ENCODE data around the gene SORBS2. TPM values are rescaled to one million over a fixed set of nuclear protein-coding genes. Genes with fewer than 3 reads are reported as not detected.
A peak's percentile ranks its signal among the peaks of the same experiment; 100 is the strongest.

Gene SORBS2
- total RNA-seq, 1 donor from 2014 or later: 18.8 TPM

- H3K4me3 ChIP-seq (ENCODE audit: low read depth, low read length): no peak overlapping the region
- TF ChIP-seq CTCF (IDR thresholded peaks at IDR 0.05; ENCODE audit: insufficient read depth, low read length, poor library complexity, severe bottlenecking): no peak
- no peak for DNase-seq (ENCODE audit: low read depth)
- no peaks in the 10 kb centered on the region for H3K27me3 ChIP-seq (ENCODE audit: control insufficient read depth, insufficient read depth, low read length)
- H3K36me3 ChIP-seq (ENCODE audit: control insufficient read depth, insufficient read depth, low read length): no peaks in the 10 kb centered on the region
These were observed 68.1 kb downstream of the SORBS2 start for GRCh38 chr4:185743722-185744487.

- TF ChIP-seq CTCF (IDR thresholded peaks at IDR 0.05; ENCODE audit: insufficient read depth, low read length, poor library complexity, severe bottlenecking): no peak
- DNase-seq (ENCODE audit: low read depth): peak; percentile 14
- no peaks in the 10 kb centered on the region for H3K27me3 ChIP-seq (ENCODE audit: control insufficient read depth, insufficient read depth, low read length)
These were observed 69.2 kb downstream of the SORBS2 start for GRCh38 chr4:185742766-185743165.

GRCh38 chr4:185741795-185742194 is 70.2 kb downstream of the SORBS2 start:
- TF ChIP-seq CTCF (IDR thresholded peaks at IDR 0.05; ENCODE audit: insufficient read depth, low read length, poor library complexity, severe bottlenecking): no peak
- Histone ChIP-seq H3K36me3 (ENCODE audit: control insufficient read depth, insufficient read depth, low read length) (no peaks in the 10 kb centered on the region), H3K4me3 (ENCODE audit: low read depth, low read length) (no peak overlapping the region), H3K27me3 (ENCODE audit: control insufficient read depth, insufficient read depth, low read length) (no peaks in the 10 kb centered on the region)
- DNase-seq (ENCODE audit: low read depth): no peak

More at GRCh38 chr4:185742766-185743165, 69.2 kb downstream of the SORBS2 start:
- Histone ChIP-seq H3K36me3 (ENCODE audit: control insufficient read depth, insufficient read depth, low read length) (no peaks in the 10 kb centered on the region), H3K4me3 (ENCODE audit: low read depth, low read length) (no peak overlapping the region)

- Histone ChIP-seq H3K27me3 (ENCODE audit: control insufficient read depth, insufficient read depth, low read length) (no peaks in the 10 kb centered on the region), H3K36me3 (ENCODE audit: control insufficient read depth, insufficient read depth, low read length) (no peaks in the 10 kb centered on the region), H3K4me3 (ENCODE audit: low read depth, low read length) (no peak overlapping the region)
- no peak for DNase-seq (ENCODE audit: low read depth)
- TF ChIP-seq CTCF (IDR thresholded peaks at IDR 0.05; ENCODE audit: insufficient read depth, low read length, poor library complexity, severe bottlenecking): no peak
These were observed 71.5 kb downstream of the SORBS2 start for GRCh38 chr4:185740471-185740873.

GRCh38 chr4:185738820-185739219 is 73.2 kb downstream of the SORBS2 start:
- no peak for TF ChIP-seq CTCF (IDR thresholded peaks at IDR 0.05; ENCODE audit: insufficient read depth, low read length, poor library complexity, severe bottlenecking)
- H3K4me3 ChIP-seq (ENCODE audit: low read depth, low read length): no peak overlapping the region
- no peak for DNase-seq (ENCODE audit: low read depth)
- no peaks in the 10 kb centered on the region for H3K36me3 ChIP-seq (ENCODE audit: control insufficient read depth, insufficient read depth, low read length)
- no peaks in the 10 kb centered on the region for H3K27me3 ChIP-seq (ENCODE audit: control insufficient read depth, insufficient read depth, low read length)
